ENCODE measurements around the gene NDRG3. TPM values are rescaled to one million over a fixed set of nuclear protein-coding genes. Genes with fewer than 3 reads are reported as not detected.

NDRG3 gene
- total and polyA plus RNA-seq, 2 of the 8 experiments (the other 6 are each of a cell fraction or from before 2014, with no cell fraction given), result 25.7 to 32.3 TPM

- no peaks in the 10 kb centered on the region for H3K27me3 ChIP-seq (replicated peaks in 1 of 4; ENCODE audit: control insufficient read depth in 3 of 4, extremely low read depth in 1 of 4, insufficient read depth in 3 of 4, low read length in 3 of 4)
- WGBS, 2 experiments (ENCODE audit: extremely low coverage in 1 of 2, insufficient coverage in 1 of 2, insufficient read length in 1 of 2, insufficient replicate concordance in 2 of 2, low coverage in 1 of 2, low lambda C conversion rate in 2 of 2, missing lambda C conversion rate in 1 of 2), result 96% methylated on average over 2 of the region's 2 CpGs; no CpG with 5 or more reads in 1 of the 2 experiments
- peaks cover 1 to 2% of the 10 kb centered on the region in 2 experiments for H4K20me1 ChIP-seq (replicated peaks in 1 of 2; ENCODE audit: control insufficient read depth in 1 of 2, insufficient read depth in 2 of 2, low read length in 2 of 2)
- CTCF ChIA-PET (ENCODE audit: partially characterized antibody), result interaction anchor here (0.9 to 3.7 kb wide), 5 partner anchors 11 to 101 kb away, joined by 3 to 22 read pairs (median 4); partner anchors contain the start of gene DSN1
- H3K4me2 ChIP-seq (ENCODE audit: insufficient read depth in 1 of 2, low read depth in 2 of 2, low read length in 2 of 2), result no peak overlapping the region
- no peak overlapping the region for H4K91ac ChIP-seq (replicated peaks; ENCODE audit: insufficient read length, low read length)
- H3K36me3 ChIP-seq (ENCODE audit: control insufficient read depth in 2 of 4, insufficient read depth in 4 of 4, low read length in 3 of 4), result peaks cover 0 to 17% (median 9%) of the 10 kb centered on the region in 4 experiments; a peak in 5 of 8 replicates
- H3K4me3 ChIP-seq (ENCODE audit: extremely low read depth in 1 of 4, insufficient read depth in 2 of 4, low read depth in 3 of 4, low read length in 4 of 4), result no peak overlapping the region
- H3K4me1 ChIP-seq (replicated peaks in 1 of 4; ENCODE audit: control insufficient read depth in 3 of 4, insufficient read depth in 4 of 4, low read length in 3 of 4), result no peaks in the 10 kb centered on the region
- no peaks in the 10 kb centered on the region for H3K23me2 ChIP-seq (ENCODE audit: low read depth, low read length)
- H2AFZ ChIP-seq (ENCODE audit: low read length), result no peak overlapping the region
- H4K5ac ChIP-seq (ENCODE audit: insufficient read length, low read depth, low read length), result no peak overlapping the region
- no peaks in the 10 kb centered on the region for H3K79me1 ChIP-seq (ENCODE audit: low read depth, low read length)
- H3K23ac ChIP-seq (ENCODE audit: insufficient read length), result no peak overlapping the region
- no peak overlapping the region for H3K4ac ChIP-seq (replicated peaks; ENCODE audit: insufficient read length, low read depth, low read length)
- no peak overlapping the region for H2BK12ac ChIP-seq (ENCODE audit: low read depth, low read length)
- H2BK20ac ChIP-seq (ENCODE audit: low read length), result no peak overlapping the region
- FAIRE-seq (no peak), DNase-seq (ENCODE audit: low read depth in 1 of 2, low spot score in 2 of 2) (no peak)
- H2BK5ac ChIP-seq (ENCODE audit: low read depth, low read length), result 0 out of 2 replicates have a peak overlapping the region, but pooled peaks have one; percentile 24
- H3K18ac ChIP-seq (ENCODE audit: extremely low read depth, low read length), result no peak overlapping the region
- no peak overlapping the region for H3K9ac ChIP-seq (replicated peaks in 1 of 4; ENCODE audit: extremely low read depth in 1 of 4, low read depth in 3 of 4, low read length in 3 of 4)
- POLR2A ChIA-PET (ENCODE audit: partially characterized antibody), result interaction anchor here (1.2 kb wide), 1 partner anchor 9 kb away, joined by 3 read pairs; no protein-coding TSS in a partner anchor
- no peak overlapping the region for H3K27ac ChIP-seq (ENCODE audit: low read depth, low read length)
- no peak overlapping the region for H2BK15ac ChIP-seq (ENCODE audit: low read length)
- H3K56ac ChIP-seq (replicated peaks; ENCODE audit: insufficient read length, low read depth, low read length), result no peak overlapping the region
- no peak overlapping the region for H4K8ac ChIP-seq (ENCODE audit: extremely low read depth, insufficient read depth, low read length)
- no peak overlapping the region for H3K14ac ChIP-seq (ENCODE audit: insufficient read length)
- H2AK5ac ChIP-seq (ENCODE audit: low read depth, low read length), result no peak overlapping the region
- no peaks in the 10 kb centered on the region for H3K9me3 ChIP-seq (ENCODE audit: insufficient read depth in 2 of 2, low read depth in 1 of 2, low read length in 1 of 2)
- no peak overlapping the region for H2BK120ac ChIP-seq (replicated peaks; ENCODE audit: low read depth, low read length)
- H3K79me2 ChIP-seq (ENCODE audit: control insufficient read depth in 1 of 2, insufficient read depth in 2 of 2, low read length in 2 of 2), result no peaks in the 10 kb centered on the region
- no peak for TF ChIP-seq TEAD4 (IDR thresholded peaks at IDR 0.05; ENCODE audit: low read depth, low read length)
- TF ChIP-seq, protein P1, sequence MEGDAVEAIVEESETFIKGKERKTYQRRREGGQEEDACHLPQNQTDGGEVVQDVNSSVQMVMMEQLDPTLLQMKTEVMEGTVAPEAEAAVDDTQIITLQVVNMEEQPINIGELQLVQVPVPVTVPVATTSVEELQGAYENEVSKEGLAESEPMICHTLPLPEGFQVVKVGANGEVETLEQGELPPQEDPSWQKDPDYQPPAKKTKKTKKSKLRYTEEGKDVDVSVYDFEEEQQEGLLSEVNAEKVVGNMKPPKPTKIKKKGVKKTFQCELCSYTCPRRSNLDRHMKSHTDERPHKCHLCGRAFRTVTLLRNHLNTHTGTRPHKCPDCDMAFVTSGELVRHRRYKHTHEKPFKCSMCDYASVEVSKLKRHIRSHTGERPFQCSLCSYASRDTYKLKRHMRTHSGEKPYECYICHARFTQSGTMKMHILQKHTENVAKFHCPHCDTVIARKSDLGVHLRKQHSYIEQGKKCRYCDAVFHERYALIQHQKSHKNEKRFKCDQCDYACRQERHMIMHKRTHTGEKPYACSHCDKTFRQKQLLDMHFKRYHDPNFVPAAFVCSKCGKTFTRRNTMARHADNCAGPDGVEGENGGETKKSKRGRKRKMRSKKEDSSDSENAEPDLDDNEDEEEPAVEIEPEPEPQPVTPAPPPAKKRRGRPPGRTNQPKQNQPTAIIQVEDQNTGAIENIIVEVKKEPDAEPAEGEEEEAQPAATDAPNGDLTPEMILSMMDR (IDR thresholded peaks at IDR 0.05; ENCODE audit: control extremely low read depth in 1 of 3, insufficient read depth in 1 of 3, low read depth in 1 of 3, low read length in 3 of 3), result no peak
- no peak for TF ChIP-seq TCF12 (IDR thresholded peaks at IDR 0.05; ENCODE audit: low read depth, low read length)
- no peak for TF ChIP-seq CHD1 (IDR thresholded peaks at IDR 0.05; ENCODE audit: low read depth, low read length)
- TF ChIP-seq PHF8 (conservative IDR thresholded peaks at IDR 0.05; ENCODE audit: low read depth, low read length), result no peak
- TF ChIP-seq BACH1 (IDR thresholded peaks at IDR 0.05; ENCODE audit: low read length), result no peak
Measured at GRCh38 chr20:36785308-36785707, 39.4 kb upstream of the NDRG3 start.

Measured in H1 (cell line).